GM12891 (cell line): Measurements from ENCODE around the gene F7.

ENCODE experiments used
- POLR2A ChIP-seq: IDR thresholded peaks from 2 replicates; pipeline ENCODE4 v1.6.1; 2011; ENCODE audit warnings: low read depth, low read length, control low read depth
- POLR2AphosphoS5 ChIP-seq: IDR thresholded peaks from 2 replicates; pipeline ENCODE4 v1.6.1; 2011; ENCODE audit warnings: low read depth, low read length, control low read depth
- SPI1 ChIP-seq: IDR thresholded peaks from 2 replicates; pipeline ENCODE4 v1.6.1; 2011; ENCODE audit warnings: low read depth, low read length, control low read depth
- TAF1 ChIP-seq: IDR thresholded peaks from 2 replicates; pipeline ENCODE4 v1.6.1; 2011; ENCODE audit warnings: low read depth, low read length, control low read depth

DNA sequence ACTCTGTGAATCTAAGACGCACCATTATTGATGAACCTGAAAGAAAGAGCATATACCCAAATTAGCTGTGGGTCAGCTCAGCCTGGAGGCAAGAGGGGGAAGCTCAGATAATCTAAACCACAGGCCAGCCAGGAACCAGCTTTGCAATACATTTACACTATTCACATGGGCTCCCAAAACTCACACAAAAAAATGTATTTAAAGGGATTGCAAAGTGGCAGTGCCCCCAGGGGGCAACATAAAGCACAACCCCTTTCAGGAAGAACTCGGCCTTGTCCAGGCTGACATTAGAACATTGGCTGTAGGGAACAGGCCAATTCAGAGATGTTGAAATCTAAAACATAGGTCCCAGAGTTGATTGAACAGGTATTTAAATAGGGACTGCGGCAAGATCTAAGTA is 49.6 kb downstream of the F7 start:
- TF ChIP-seq TAF1 (no peak), POLR2AphosphoS5 (no peak), POLR2A (no peak), SPI1 (no peak)
